GM12878 (cell line): ENCODE measurements around the gene NINL. TPM values are rescaled to one million over a fixed set of nuclear protein-coding genes. Genes with fewer than 3 reads are reported as not detected.

Source experiments
- ATAC-seq: fragments of 200-7000 bp; cut with Tn5 transposase; 3 replicates; pipeline ENCODE4 v1.9.1; 2020; ENCODE audit warnings: mild to moderate bottlenecking, moderate library complexity
- BruUV-seq: library from RNA; stranded (reverse); fragments of 400-500 nt; replicated peaks from 2 replicates; lab custom pipeline; 2021; lab: Mats Ljungman, UMichigan
- CTCF ChIA-PET: fragments of 300-600 bp; sonication (Branson Sonifier 250); formaldehyde crosslinking; extraction: SDS; loops from one replicate; lab custom pipeline; 2021; ENCODE audit warnings: inconsistent platforms; lab: Yijun Ruan, JAX
- POLR2A ChIA-PET: fragments of 350-600 bp; formaldehyde crosslinking; extraction: SDS; loops from one replicate; lab custom pipeline; 2021; ENCODE audit warnings: inconsistent platforms; lab: Charles Lee
- RAD21 ChIA-PET: fragments of 300-600 bp; sonication (Branson Sonifier 250); formaldehyde crosslinking; loops from one replicate; lab custom pipeline; 2023; ENCODE audit warnings: antibody characterized with exemption; ENCODE audit not compliant: unreplicated experiment; lab: Charles Lee
- SMC1A ChIA-PET: fragments of 300-600 bp; sonication (Branson Sonifier 250); formaldehyde crosslinking; loops from one replicate; lab custom pipeline; 2023; ENCODE audit not compliant: unreplicated experiment, uncharacterized antibody; lab: Charles Lee
- DNase-seq: peaks from one replicate; pipeline ENCODE4 v3.0.0-alpha.2; 2011; ENCODE audit warnings: low read depth, low spot score
- FAIRE-seq: peaks from 3 replicates; lab custom pipeline; 2011; peaks lifted over from hg19 to GRCh38; lab: Jason Lieb, UNC
- H2AFZ ChIP-seq: 2 replicates; pipeline ENCODE4 v1.6.0; 2011; ENCODE audit warnings: low read depth, low read length, control low read depth; ENCODE audit not compliant: control insufficient read depth
- H3K27ac ChIP-seq: 2 replicates; pipeline ENCODE4 v1.5.1; 2011; ENCODE audit warnings: control low read depth; ENCODE audit not compliant: control insufficient read depth, insufficient read depth
- H3K27me3 ChIP-seq, 2 experiments: replicated peaks in 1 of 2; 2 replicates each; pipeline versions ENCODE4 v1.6.0 to v1.6.1; 2011; ENCODE audit warnings: low read length in 1 of 2; ENCODE audit not compliant: control insufficient read depth in 2 of 2, insufficient read depth in 2 of 2
- H3K36me3 ChIP-seq, 2 experiments: 2 replicates each; pipeline ENCODE4 v1.5.1; 2011; ENCODE audit warnings: low read length in 1 of 2; ENCODE audit not compliant: control insufficient read depth in 2 of 2, insufficient read depth in 2 of 2
- H3K4me1 ChIP-seq: 2 replicates; pipeline ENCODE4 v1.6.1; 2011; ENCODE audit warnings: mild to moderate bottlenecking, low read length, moderate library complexity, mixed read lengths; ENCODE audit not compliant: control insufficient read depth, insufficient read depth
- H3K4me2 ChIP-seq: 2 replicates; pipeline ENCODE4 v1.6.0; 2011; ENCODE audit warnings: control low read depth; ENCODE audit not compliant: control insufficient read depth, insufficient read depth
- H3K4me3 ChIP-seq: fragments of 200-600 bp; sonication (generic); 2 replicates; pipeline ENCODE4 v1.5.1; 2016
- H3K79me2 ChIP-seq: 2 replicates; pipeline ENCODE4 v1.6.0; 2011; ENCODE audit warnings: low read length; ENCODE audit not compliant: control insufficient read depth, insufficient read depth
- H3K9ac ChIP-seq: 2 replicates; pipeline ENCODE4 v1.8.0; 2011; ENCODE audit warnings: low read length, control low read depth, mixed read lengths; ENCODE audit not compliant: control insufficient read depth, insufficient read depth
- H3K9me3 ChIP-seq: replicated peaks from 3 replicates; pipeline ENCODE4 v1.5.1; 2011; ENCODE audit warnings: mild to moderate bottlenecking, low read length; ENCODE audit not compliant: control insufficient read depth, insufficient read depth
- H4K20me1 ChIP-seq: 2 replicates; pipeline ENCODE4 v1.6.0; 2011; ENCODE audit not compliant: control insufficient read depth, insufficient read depth
- ESRRA ChIP-seq: IDR thresholded peaks from 2 replicates; pipeline ENCODE4 v1.6.1; 2012; ENCODE audit warnings: mild to moderate bottlenecking, low read length, improper control_type of control experiment
- EZH2 ChIP-seq: IDR thresholded peaks from 2 replicates; pipeline ENCODE4 v1.6.1; 2012; ENCODE audit warnings: low read depth, mild to moderate bottlenecking, control low read depth, inconsistent platforms, low read length, borderline replicate concordance; ENCODE audit not compliant: control insufficient read depth
- KDM1A ChIP-seq: fragments of 200-600 bp; sonication (generic); IDR thresholded peaks from 2 replicates; pipeline ENCODE4 v1.6.1; 2016; ENCODE audit warnings: borderline replicate concordance
- NFIC ChIP-seq: IDR thresholded peaks from 2 replicates; pipeline ENCODE4 v1.6.1; 2012; ENCODE audit warnings: low read depth, mild to moderate bottlenecking, inconsistent platforms, low read length, moderate library complexity
- NR2F1 ChIP-seq: fragments of 450-650 bp; conservative IDR thresholded peaks from 2 replicates; pipeline ENCODE4 v1.6.1; 2017; ENCODE audit warnings: mild to moderate bottlenecking
- NRF1 ChIP-seq: conservative IDR thresholded peaks from 2 replicates; pipeline ENCODE4 v1.6.1; 2011; ENCODE audit warnings: mild to moderate bottlenecking, low read depth, low read length, improper control_type of control experiment
- STAT1 ChIP-seq: fragments of 450-650 bp; conservative IDR thresholded peaks from 2 replicates; pipeline ENCODE4 v1.6.1; 2014; ENCODE audit warnings: antibody characterized with exemption, mild to moderate bottlenecking
- TARDBP ChIP-seq: IDR thresholded peaks from 2 replicates; pipeline ENCODE4 v1.6.1; 2016; ENCODE audit warnings: borderline replicate concordance
- TCF3 ChIP-seq: IDR thresholded peaks from 2 replicates; pipeline ENCODE4 v1.6.1; 2012; ENCODE audit warnings: low read depth, mild to moderate bottlenecking, low read length, borderline replicate concordance; ENCODE audit not compliant: insufficient read depth
- WGBS: methylation state at CpG from one replicate; pipeline ENCODE4 v1.1.6; 2016; ENCODE audit warnings: low lambda C conversion rate; ENCODE audit not compliant: insufficient replicate concordance, insufficient coverage; ENCODE audit errors: missing lambda C conversion rate; 5-methylcytosine and 5-hydroxymethylcytosine counted together
- in situ Hi-C: fragments of 300-500 bp; cut with MboI; formaldehyde crosslinking; loops from 9 replicates; pipeline ENCODE4 v1.14.3; 2018; ENCODE audit warnings: mixed read lengths
- intact Hi-C: fragments of 100-400 bp; cut with micrococcal nuclease; formaldehyde crosslinking; loops from one replicate; pipeline ENCODE4 v1.14.2; 2022; ENCODE audit not compliant: unreplicated experiment
- polyA plus RNA-seq, 11 experiments: library from polyadenylated mRNA; depleted of rRNA in 4 of 11; unstranded in 6 of 11; stranded (reverse) in 5 of 11; fragments of >200 nt; fragmentation: Nextera tagmentation in 4 of 11; fragmentation: Illumina TruSeq in 1 of 11; extraction: Ambion mirVana in 4 of 11; extraction: Trizol in 1 of 11; gene quantifications; 1 replicate in 1 of 11; 2 replicates in 10 of 11; pipeline versions ENCODE4 v1.2.1 to v1.2.3, GENCODE V29; 2011 to 2016; ENCODE audit warnings: inconsistent platforms in 2 of 11, missing spikeins in 2 of 11, low read depth in 1 of 11
- total RNA-seq, 4 experiments: library from RNA; depleted of rRNA in 3 of 4; stranded (reverse); fragments of >200 nt in 3 of 4; fragmentation: Illumina TruSeq in 1 of 4; extraction: Trizol in 1 of 4; gene quantifications; 2 replicates each; pipeline versions ENCODE4 v1.2.1 to v1.2.3, GENCODE V29; 2013 to 2021
- TF ChIP-seq, protein P1 (sequence below): IDR thresholded peaks from 2 replicates; pipeline ENCODE4 v1.6.1; 2012; ENCODE audit warnings: improper control_type of control experiment, low read depth, low read length; ENCODE audit not compliant: insufficient replicate concordance
- TF ChIP-seq, protein P2 (sequence below): IDR thresholded peaks from 2 replicates; pipeline ENCODE4 v1.6.1; 2012; ENCODE audit warnings: low read depth, low read length, improper control_type of control experiment
- TF ChIP-seq, protein P3 (sequence below): IDR thresholded peaks from 2 replicates; pipeline ENCODE4 v1.6.1; 2011; ENCODE audit warnings: low read depth, mild to moderate bottlenecking, low read length, moderate library complexity, borderline replicate concordance; ENCODE audit errors: extremely low read depth

NINL gene
- total and polyA plus RNA-seq, 10 of the 15 experiments (the other 5 are each of a cell fraction or from before 2014, with no cell fraction given), result 0.04 to 0.77 (median 0.23) TPM; not detected in 1

DNA sequence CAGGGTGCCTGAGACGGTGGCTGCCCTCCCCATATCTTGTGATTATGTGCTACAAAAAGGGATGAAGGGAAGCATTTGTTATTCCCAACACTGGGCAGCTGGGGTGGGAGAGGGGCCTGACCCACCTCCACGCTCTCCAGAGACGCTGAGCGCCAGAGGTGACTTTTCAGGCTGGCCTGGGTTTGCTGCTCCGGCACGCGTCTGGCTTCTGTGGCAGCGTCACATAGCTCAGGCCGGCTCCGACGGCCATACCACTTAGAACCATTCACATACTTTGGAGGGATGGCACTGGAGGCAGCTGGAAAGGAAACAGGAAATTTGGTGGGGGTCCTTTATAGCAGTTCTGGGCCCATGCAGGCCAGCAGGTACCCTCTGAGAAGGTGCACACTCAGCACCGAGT is 72.6 kb downstream of the NINL start:
- Histone ChIP-seq H3K9ac (no peak overlapping the region), H3K4me2 (no peak overlapping the region)
- DNase-seq (no peak), ATAC-seq (no peak)
- in situ Hi-C loops, result loop anchor here (10.0 to 25.0 kb wide), 2 partner anchors 48 to 650 kb away; no protein-coding TSS in a partner anchor
- TF ChIP-seq KDM1A, result no peak
- no peak for TF ChIP-seq NR2F1
- TF ChIP-seq TARDBP, result no peak
- TF ChIP-seq, protein P1, sequence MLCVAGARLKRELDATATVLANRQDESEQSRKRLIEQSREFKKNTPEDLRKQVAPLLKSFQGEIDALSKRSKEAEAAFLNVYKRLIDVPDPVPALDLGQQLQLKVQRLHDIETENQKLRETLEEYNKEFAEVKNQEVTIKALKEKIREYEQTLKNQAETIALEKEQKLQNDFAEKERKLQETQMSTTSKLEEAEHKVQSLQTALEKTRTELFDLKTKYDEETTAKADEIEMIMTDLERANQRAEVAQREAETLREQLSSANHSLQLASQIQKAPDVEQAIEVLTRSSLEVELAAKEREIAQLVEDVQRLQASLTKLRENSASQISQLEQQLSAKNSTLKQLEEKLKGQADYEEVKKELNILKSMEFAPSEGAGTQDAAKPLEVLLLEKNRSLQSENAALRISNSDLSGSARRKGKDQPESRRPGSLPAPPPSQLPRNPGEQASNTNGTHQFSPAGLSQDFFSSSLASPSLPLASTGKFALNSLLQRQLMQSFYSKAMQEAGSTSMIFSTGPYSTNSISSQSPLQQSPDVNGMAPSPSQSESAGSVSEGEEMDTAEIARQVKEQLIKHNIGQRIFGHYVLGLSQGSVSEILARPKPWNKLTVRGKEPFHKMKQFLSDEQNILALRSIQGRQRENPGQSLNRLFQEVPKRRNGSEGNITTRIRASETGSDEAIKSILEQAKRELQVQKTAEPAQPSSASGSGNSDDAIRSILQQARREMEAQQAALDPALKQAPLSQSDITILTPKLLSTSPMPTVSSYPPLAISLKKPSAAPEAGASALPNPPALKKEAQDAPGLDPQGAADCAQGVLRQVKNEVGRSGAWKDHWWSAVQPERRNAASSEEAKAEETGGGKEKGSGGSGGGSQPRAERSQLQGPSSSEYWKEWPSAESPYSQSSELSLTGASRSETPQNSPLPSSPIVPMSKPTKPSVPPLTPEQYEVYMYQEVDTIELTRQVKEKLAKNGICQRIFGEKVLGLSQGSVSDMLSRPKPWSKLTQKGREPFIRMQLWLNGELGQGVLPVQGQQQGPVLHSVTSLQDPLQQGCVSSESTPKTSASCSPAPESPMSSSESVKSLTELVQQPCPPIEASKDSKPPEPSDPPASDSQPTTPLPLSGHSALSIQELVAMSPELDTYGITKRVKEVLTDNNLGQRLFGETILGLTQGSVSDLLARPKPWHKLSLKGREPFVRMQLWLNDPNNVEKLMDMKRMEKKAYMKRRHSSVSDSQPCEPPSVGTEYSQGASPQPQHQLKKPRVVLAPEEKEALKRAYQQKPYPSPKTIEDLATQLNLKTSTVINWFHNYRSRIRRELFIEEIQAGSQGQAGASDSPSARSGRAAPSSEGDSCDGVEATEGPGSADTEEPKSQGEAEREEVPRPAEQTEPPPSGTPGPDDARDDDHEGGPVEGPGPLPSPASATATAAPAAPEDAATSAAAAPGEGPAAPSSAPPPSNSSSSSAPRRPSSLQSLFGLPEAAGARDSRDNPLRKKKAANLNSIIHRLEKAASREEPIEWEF, result no peak
- TF ChIP-seq NFIC, result no peak
- TF ChIP-seq ESRRA, result no peak
- no peak for TF ChIP-seq EZH2
- no peak for TF ChIP-seq STAT1
- TF ChIP-seq, protein P2, sequence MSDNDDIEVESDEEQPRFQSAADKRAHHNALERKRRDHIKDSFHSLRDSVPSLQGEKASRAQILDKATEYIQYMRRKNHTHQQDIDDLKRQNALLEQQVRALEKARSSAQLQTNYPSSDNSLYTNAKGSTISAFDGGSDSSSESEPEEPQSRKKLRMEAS, result no peak
- no peak for TF ChIP-seq NRF1
- TF ChIP-seq, protein P3, sequence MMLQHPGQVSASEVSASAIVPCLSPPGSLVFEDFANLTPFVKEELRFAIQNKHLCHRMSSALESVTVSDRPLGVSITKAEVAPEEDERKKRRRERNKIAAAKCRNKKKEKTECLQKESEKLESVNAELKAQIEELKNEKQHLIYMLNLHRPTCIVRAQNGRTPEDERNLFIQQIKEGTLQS, result no peak
- TF ChIP-seq TCF3, result no peak
- TF ChIP-seq, all 136 proteins: peak for 0
- H3K9me3 ChIP-seq, result peaks cover 2% of the 10 kb centered on the region; the same call in 1 of the 3 replicates
- no peaks in the 10 kb centered on the region for H3K4me1 ChIP-seq
- FAIRE-seq, result no peak
- no peaks in the 10 kb centered on the region for H3K27me3 ChIP-seq
- H3K27ac ChIP-seq, result no peak overlapping the region
- H2AFZ ChIP-seq, result no peak overlapping the region
- no TSS peak for BruUV-seq
- no peaks in the 10 kb centered on the region for H3K79me2 ChIP-seq
- WGBS, result 63% methylated on average over 12 of the region's 12 CpGs
- CTCF ChIA-PET, result no interaction called here
- intact Hi-C loops, result no loop called here
- RAD21 ChIA-PET, result no interaction called here
- SMC1A ChIA-PET, result no interaction called here
- no peaks in the 10 kb centered on the region for H4K20me1 ChIP-seq
- POLR2A ChIA-PET, result no interaction called here
- H3K36me3 ChIP-seq, result no peaks in the 10 kb centered on the region
- H3K4me3 ChIP-seq, result no peak overlapping the region
